HG02798 (cell line): ENCODE measurements around the gene KRT85.

Source experiments
- ATAC-seq: cut with Tn5 transposase; IDR thresholded peaks from one replicate; pipeline ENCODE4 v1.9.1; 2021; ENCODE audit warnings: mild to moderate bottlenecking; ENCODE audit not compliant: unreplicated experiment, poor library complexity

Gene KRT85

DNA sequence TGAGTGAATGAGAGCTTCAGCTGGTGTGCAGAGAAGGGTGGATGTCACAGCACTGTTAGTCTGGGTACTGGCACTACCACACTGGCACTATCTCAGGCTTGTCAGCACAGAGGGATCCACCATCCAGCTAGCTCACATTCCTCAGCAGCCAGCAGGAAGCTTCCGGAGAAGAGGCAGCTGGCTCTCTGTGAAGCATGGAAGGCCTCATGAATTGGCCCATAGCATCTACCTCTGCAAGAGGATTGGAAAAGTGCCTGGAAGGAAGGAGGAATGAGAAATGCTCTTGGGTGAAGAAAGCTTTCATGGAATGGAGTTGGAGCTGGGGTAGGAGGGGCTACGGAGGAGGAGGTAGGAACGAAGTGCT, 56.0 kb downstream of the KRT85 start:
- ATAC-seq: no peak

DNA sequence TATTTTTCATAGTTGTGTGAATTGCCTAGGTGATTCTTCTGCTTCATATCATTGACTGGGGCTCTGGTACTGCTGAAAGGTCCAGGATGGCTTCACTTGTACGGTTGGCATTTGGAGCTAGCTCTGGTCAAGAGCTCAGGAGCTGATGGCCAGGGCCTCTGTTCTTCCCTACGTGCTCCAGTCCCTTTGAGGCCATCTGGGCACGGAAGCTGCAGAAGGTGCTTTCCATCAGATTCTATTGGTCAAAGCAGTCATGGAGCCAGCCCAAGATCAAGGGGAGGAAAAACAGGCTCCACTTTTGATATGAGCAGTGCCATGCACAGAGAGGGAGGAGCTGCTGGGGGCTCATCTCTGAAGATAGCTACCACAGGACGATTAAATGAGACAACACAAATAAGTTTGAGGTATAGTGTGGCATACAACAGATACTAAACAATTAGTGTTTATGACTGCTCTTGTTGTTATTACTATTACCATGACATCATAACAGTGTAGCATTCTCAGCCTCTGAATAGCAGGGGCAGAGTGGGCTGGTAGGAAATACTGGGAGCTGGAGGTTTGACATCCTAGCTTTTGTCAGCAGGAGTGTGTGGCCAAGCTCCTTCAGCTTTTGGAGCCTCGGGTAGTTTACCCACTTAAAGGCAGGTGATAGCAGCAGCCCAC, 56.5 kb downstream of the KRT85 start:
- ATAC-seq: no peak
